BJ (cell line): Measurements from ENCODE around the gene TPI1. TPM values are rescaled to one million over a fixed set of nuclear protein-coding genes. Genes with fewer than 3 reads are reported as not detected.
"Not testable (repeated sequence)": the region's sequence is repeated elsewhere in the genome, so short reads cannot be mapped to it uniquely, and the experiment has no call there.

Source experiments
- CTCF ChIA-PET: fragments of 350-600 bp; formaldehyde crosslinking; extraction: SDS; loops from one replicate; lab custom pipeline; 2021; ENCODE audit warnings: antibody characterized with exemption, inconsistent platforms; lab: Yijun Ruan, JAX
- POLR2A ChIA-PET: fragments of 300-600 bp; sonication (Branson Sonifier 250); formaldehyde crosslinking; extraction: SDS; loops from one replicate; lab custom pipeline; 2021; ENCODE audit warnings: antibody characterized with exemption; lab: Charles Lee
- DNase-seq: peaks from one replicate; pipeline ENCODE4 v3.0.0-alpha.2; 2011; ENCODE audit warnings: low read depth
- H3K27me3 ChIP-seq: 2 replicates; pipeline ENCODE4 v1.6.0; 2011; ENCODE audit warnings: low read length; ENCODE audit not compliant: control insufficient read depth, insufficient read depth
- H3K36me3 ChIP-seq: 2 replicates; pipeline ENCODE4 v1.5.1; 2011; ENCODE audit warnings: low read length; ENCODE audit not compliant: control insufficient read depth, insufficient read depth
- H3K4me3 ChIP-seq: 2 replicates; pipeline ENCODE4 v1.5.1; 2011; ENCODE audit warnings: low read depth, mild to moderate bottlenecking, control low read depth, low read length
- polyA plus RNA-seq: library from polyadenylated mRNA; depleted of rRNA; stranded (reverse); fragments of >200 nt; gene quantifications from 2 replicates; pipeline ENCODE4 v1.2.3, GENCODE V29; 2011
- TF ChIP-seq, protein P1 (sequence below): IDR thresholded peaks from 2 replicates; pipeline ENCODE4 v1.5.1; 2011; ENCODE audit warnings: low read depth, mild to moderate bottlenecking, control low read depth, inconsistent platforms, low read length, moderate library complexity; ENCODE audit not compliant: insufficient read depth

Gene TPI1
- polyA plus RNA-seq, 1 experiment, result 2,656 TPM

DNA sequence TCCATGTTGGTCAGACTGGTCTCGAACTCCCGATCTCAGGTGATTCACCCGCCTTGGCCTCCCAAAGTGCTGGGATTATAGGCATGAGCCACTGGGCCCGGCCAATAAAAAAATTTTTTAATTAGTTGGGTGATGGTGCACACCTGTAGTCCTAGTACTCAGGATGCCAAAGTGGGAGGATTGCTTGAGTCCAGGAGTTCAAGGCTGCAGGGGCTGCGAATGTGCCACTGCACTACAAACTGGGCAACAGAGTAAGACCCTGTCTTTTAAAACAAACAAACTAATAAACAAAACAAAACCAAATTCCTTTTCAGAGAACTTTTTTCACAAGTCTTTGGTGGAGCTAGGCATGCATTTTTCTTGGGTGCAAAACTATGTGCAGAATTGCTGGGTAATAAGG is 15.9 kb downstream of the TPI1 start:
- no peak overlapping the region for H3K4me3 ChIP-seq
- ChIA-PET POLR2A (no interaction called here), CTCF (interaction anchor here (1.2 to 6.1 kb wide), 5 partner anchors 8 to 82 kb away, joined by 3 to 41 read pairs (median 6); partner anchors contain the start of genes LRRC23 and SPSB2)
- peaks cover 8% of the 10 kb centered on the region for H3K36me3 ChIP-seq
- H3K27me3 ChIP-seq, result no peaks in the 10 kb centered on the region
- DNase-seq, result no peak
- TF ChIP-seq, protein P1, sequence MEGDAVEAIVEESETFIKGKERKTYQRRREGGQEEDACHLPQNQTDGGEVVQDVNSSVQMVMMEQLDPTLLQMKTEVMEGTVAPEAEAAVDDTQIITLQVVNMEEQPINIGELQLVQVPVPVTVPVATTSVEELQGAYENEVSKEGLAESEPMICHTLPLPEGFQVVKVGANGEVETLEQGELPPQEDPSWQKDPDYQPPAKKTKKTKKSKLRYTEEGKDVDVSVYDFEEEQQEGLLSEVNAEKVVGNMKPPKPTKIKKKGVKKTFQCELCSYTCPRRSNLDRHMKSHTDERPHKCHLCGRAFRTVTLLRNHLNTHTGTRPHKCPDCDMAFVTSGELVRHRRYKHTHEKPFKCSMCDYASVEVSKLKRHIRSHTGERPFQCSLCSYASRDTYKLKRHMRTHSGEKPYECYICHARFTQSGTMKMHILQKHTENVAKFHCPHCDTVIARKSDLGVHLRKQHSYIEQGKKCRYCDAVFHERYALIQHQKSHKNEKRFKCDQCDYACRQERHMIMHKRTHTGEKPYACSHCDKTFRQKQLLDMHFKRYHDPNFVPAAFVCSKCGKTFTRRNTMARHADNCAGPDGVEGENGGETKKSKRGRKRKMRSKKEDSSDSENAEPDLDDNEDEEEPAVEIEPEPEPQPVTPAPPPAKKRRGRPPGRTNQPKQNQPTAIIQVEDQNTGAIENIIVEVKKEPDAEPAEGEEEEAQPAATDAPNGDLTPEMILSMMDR, result no peak

DNA sequence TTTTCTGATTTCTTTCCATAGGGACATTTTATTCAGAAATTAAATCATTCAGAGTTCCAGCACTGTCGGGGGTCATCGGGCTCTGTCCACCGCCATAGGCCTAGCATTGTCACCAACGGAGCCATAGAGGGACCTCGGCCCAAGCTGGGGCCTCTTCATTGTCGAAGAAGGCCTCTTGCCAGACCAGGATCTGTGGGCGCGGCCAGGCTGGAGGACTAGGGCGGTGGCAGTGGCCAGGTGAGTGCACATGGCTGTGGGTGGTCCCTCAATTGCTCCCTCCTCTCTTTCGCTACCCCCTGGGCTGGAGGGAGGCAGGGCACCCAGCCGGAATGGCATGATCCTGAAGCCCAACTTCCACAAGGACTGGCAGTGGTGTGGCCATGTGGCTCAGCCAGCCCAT is 16.4 kb downstream of the TPI1 start:
- no peaks in the 10 kb centered on the region for H3K27me3 ChIP-seq
- peaks cover 10% of the 10 kb centered on the region for H3K36me3 ChIP-seq
- CTCF ChIA-PET, result interaction anchor here (1.2 to 6.1 kb wide), 5 partner anchors 8 to 81 kb away, joined by 3 to 41 read pairs (median 6); partner anchors contain the start of genes LRRC23 and SPSB2
- POLR2A ChIA-PET, result no interaction called here
- DNase-seq, result no peak
- TF ChIP-seq, protein P1, result no peak
- H3K4me3 ChIP-seq, result no peak overlapping the region

DNA sequence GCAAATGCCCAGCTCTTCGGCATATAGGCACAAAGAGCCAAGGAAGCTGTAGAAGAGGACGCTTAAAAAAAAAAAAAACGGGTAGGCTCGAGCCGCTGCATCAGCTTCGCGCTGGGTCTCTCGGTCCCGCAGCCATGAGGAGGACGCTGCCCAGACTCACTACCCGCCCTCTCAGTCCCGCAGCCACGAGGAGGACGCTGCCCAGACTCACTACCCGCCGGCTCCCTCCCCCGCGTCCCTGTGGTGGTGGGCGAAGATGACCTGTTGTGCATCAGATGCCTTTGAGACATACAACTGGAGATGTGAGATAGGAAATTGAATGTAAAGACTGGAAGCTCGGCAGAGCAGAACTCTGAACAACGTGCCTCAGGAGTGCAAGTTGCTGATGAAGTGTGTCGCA is 17.2 kb downstream of the TPI1 start:
- no peak overlapping the region for H3K4me3 ChIP-seq
- CTCF ChIA-PET, result interaction anchor here (0.6 to 6.1 kb wide), 4 partner anchors 12 to 255 kb away, joined by 3 to 41 read pairs (median 4); partner anchors contain the start of gene SPSB2
- no peak for DNase-seq
- TF ChIP-seq, protein P1, result no peak
- no peaks in the 10 kb centered on the region for H3K27me3 ChIP-seq
- POLR2A ChIA-PET, result no interaction called here
- H3K36me3 ChIP-seq, result peaks cover 10% of the 10 kb centered on the region

DNA sequence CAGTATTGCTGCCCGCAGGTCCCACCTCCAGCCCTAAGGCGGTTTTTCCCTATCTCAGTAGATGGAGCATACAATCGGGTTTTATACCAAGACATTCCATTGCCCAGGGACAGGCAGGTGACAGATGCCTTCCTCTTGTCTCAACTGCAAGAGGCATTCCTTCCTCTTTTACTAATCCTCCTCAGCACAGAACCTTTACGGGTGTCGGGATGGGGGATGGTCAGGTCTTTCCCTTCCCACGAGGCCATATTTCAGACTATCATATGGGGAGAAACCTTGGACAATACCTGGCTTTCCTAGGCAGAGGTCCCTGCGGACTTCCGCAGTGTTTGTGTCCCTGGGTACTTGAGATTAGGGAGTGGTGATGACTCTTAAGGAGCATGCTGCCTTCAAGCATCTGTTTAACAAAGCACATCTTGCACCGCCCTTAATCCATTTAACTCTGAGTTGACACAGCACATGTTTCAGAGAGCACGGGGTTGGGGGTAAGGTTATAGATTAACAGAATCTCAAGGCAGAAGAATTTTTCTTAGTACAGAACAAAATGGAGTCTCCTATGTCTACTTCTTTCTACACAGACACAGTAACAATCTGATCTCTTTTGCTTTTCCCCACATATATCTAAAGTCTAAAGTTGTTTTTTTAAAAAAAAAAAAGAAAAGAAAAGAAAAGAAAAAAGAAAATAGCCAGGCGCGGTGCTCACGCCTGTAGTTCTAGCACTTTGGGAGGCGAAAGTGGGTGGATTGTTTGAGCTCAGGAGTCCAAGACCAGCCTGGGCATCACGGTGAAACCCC is 19.1 kb downstream of the TPI1 start:
- ChIA-PET POLR2A (interaction anchor here (0.6 kb wide), 1 partner anchor 280 kb away, joined by 17 read pairs; no protein-coding TSS in a partner anchor), CTCF (interaction anchor here (0.8 to 6.1 kb wide), 3 partner anchors 14 to 17 kb away, joined by 3 to 41 read pairs (median 8); partner anchors contain the start of gene SPSB2)
- DNase-seq, H3K27me3 ChIP-seq, H3K36me3 ChIP-seq, H3K4me3 ChIP-seq: not testable (repeated sequence)

DNA sequence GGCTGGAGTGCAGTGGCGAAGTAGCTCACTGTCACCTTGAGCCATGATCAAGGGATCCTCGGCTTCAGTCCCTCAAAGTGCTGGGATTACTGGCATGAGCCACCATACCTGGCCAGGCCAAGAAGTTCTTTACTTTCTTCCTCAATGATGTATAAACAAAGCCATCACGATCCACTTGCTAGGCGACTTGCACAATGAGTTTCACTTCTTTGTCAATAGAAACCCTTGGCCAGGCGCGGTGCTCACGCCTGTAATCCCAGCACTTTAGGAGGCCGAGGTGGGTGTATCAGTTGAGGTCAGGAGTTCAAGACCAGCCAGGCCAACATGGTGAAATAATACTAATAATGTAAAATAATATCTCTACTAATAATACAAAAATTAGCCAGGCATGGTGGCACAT is 20.1 kb downstream of the TPI1 start:
- TF ChIP-seq, protein P1, result no peak
- CTCF ChIA-PET, result interaction anchor here (0.8 to 2.0 kb wide), 3 partner anchors 11 to 18 kb away, joined by 3 to 8 read pairs (median 4); partner anchors contain the start of gene SPSB2

More for the DNA sequence above, 20.1 kb downstream of the TPI1 start:
- Histone ChIP-seq H3K27me3 (no peaks in the 10 kb centered on the region), H3K36me3 (peaks cover 10% of the 10 kb centered on the region), H3K4me3 (no peak overlapping the region)
- no peak for DNase-seq
- POLR2A ChIA-PET, result no interaction called here
